Fibroblast of lung (primary cell): ENCODE data around the gene COQ8B.

ENCODE experiments used
- CTCF ChIP-seq, 2 donors: IDR thresholded peaks in 1 of 2; conservative IDR thresholded peaks in 1 of 2; 1 replicate in 1 of 2; 2 replicates in 1 of 2; pipeline ENCODE4 v1.5.1; 2011 to 2012; ENCODE audit warnings: low read length in 2 of 2, control low read depth in 1 of 2, inconsistent platforms in 1 of 2, low read depth in 1 of 2, mild to moderate bottlenecking in 1 of 2
- EZH2 ChIP-seq: IDR thresholded peaks from 2 replicates; pipeline ENCODE4 v1.5.1; 2012; ENCODE audit warnings: low read length, control low read depth, mild to moderate bottlenecking; ENCODE audit errors: missing control alignments

- TF ChIP-seq CTCF (conservative IDR thresholded peaks at IDR 0.05 in 1 of 2, IDR thresholded peaks at IDR 0.05 in 1 of 2; ENCODE audit: low read depth in 1 of 2, low read length in 2 of 2) (no peak), EZH2 (no peak)
Measured at GRCh38 chr19:40737102-40737644, 20.5 kb upstream of the COQ8B start.
